ENCODE measurements around the gene SPDEF.

SPDEF gene

GRCh38 chr6:34554291-34555006 lies 1.7 kb downstream of the SPDEF start:
- Histone ChIP-seq H3K27ac (ENCODE audit: low read depth, low read length) (no peak overlapping the region), H3K4me1 (ENCODE audit: control insufficient read depth, low read length) (no peaks in the 10 kb centered on the region)
- TF ChIP-seq, protein P1, sequence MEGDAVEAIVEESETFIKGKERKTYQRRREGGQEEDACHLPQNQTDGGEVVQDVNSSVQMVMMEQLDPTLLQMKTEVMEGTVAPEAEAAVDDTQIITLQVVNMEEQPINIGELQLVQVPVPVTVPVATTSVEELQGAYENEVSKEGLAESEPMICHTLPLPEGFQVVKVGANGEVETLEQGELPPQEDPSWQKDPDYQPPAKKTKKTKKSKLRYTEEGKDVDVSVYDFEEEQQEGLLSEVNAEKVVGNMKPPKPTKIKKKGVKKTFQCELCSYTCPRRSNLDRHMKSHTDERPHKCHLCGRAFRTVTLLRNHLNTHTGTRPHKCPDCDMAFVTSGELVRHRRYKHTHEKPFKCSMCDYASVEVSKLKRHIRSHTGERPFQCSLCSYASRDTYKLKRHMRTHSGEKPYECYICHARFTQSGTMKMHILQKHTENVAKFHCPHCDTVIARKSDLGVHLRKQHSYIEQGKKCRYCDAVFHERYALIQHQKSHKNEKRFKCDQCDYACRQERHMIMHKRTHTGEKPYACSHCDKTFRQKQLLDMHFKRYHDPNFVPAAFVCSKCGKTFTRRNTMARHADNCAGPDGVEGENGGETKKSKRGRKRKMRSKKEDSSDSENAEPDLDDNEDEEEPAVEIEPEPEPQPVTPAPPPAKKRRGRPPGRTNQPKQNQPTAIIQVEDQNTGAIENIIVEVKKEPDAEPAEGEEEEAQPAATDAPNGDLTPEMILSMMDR (IDR thresholded peaks at IDR 0.05; ENCODE audit: low read depth, low read length, poor library complexity, severe bottlenecking), result no peak
- TF ChIP-seq EZH2phosphoT487 (IDR thresholded peaks at IDR 0.05; ENCODE audit: borderline replicate concordance, low read length), result no peak

DNA sequence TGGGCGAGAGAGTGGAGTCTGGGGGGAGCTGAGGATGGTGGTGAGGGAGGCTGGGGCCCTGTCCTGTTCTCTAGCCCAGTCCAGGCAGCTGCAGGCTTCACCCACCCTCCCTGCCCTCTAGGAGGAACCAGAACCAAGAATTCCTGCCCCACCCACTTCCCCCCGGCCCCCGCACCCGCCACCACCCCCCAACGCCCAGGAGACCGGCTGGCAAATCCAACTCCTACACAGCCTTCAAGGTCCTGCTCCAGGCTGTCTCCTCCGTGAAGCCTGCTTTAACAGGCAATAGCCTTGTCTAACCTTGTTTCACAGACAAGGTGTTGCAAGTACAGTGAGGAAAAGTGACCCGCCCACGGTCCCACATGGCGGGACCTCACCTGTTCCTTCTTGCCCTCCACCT lies 2.4 kb downstream of the SPDEF start:
- no peaks in the 10 kb centered on the region for H3K9me2 ChIP-seq (replicated peaks; ENCODE audit: control insufficient read depth, low read length)
- H3K27ac ChIP-seq (ENCODE audit: low read depth, low read length), result no peak overlapping the region
- no peaks in the 10 kb centered on the region for H3K36me3 ChIP-seq (ENCODE audit: control insufficient read depth, low read length)
- H3K27me3 ChIP-seq (ENCODE audit: control insufficient read depth, low read length), result peaks cover 8% of the 10 kb centered on the region; the same call in 1 of the 2 replicates
- no peak overlapping the region for H3K4me3 ChIP-seq (ENCODE audit: low read length)
- TF ChIP-seq EZH2phosphoT487 (IDR thresholded peaks at IDR 0.05; ENCODE audit: borderline replicate concordance, low read length), result no peak
- TF ChIP-seq, protein P1 (IDR thresholded peaks at IDR 0.05; ENCODE audit: low read depth, low read length, poor library complexity, severe bottlenecking), result no peak
- H3F3A ChIP-seq (ENCODE audit: control insufficient read depth, insufficient read depth), result no peaks in the 10 kb centered on the region
- H3K4me2 ChIP-seq (ENCODE audit: low read length), result no peak overlapping the region
- no peaks in the 10 kb centered on the region for H4K20me1 ChIP-seq (ENCODE audit: control insufficient read depth, insufficient read depth, low read depth, low read length)
- no peaks in the 10 kb centered on the region for H3K79me2 ChIP-seq (ENCODE audit: control insufficient read depth, low read length)
- H3K9me3 ChIP-seq (ENCODE audit: control insufficient read depth, insufficient read depth, low read length), result no peaks in the 10 kb centered on the region
- H3K4me1 ChIP-seq (ENCODE audit: control insufficient read depth, low read length), result no peaks in the 10 kb centered on the region

More at GRCh38 chr6:34554291-34555006, 1.7 kb downstream of the SPDEF start:
- Histone ChIP-seq H4K20me1 (ENCODE audit: control insufficient read depth, insufficient read depth, low read depth, low read length) (no peaks in the 10 kb centered on the region), H3K36me3 (ENCODE audit: control insufficient read depth, low read length) (no peaks in the 10 kb centered on the region), H3K9me3 (ENCODE audit: control insufficient read depth, insufficient read depth, low read length) (no peaks in the 10 kb centered on the region), H3K79me2 (ENCODE audit: control insufficient read depth, low read length) (no peaks in the 10 kb centered on the region), H3K4me3 (ENCODE audit: low read length) (no peak overlapping the region), H3K9me2 (replicated peaks; ENCODE audit: control insufficient read depth, low read length) (no peaks in the 10 kb centered on the region), H3K27me3 (ENCODE audit: control insufficient read depth, low read length) (peaks cover 8% of the 10 kb centered on the region; the same call in 1 of the 2 replicates), H3K4me2 (ENCODE audit: low read length) (no peak overlapping the region), H3F3A (ENCODE audit: control insufficient read depth, insufficient read depth) (no peaks in the 10 kb centered on the region)

- H4K20me1 ChIP-seq (ENCODE audit: control insufficient read depth, insufficient read depth, low read depth, low read length), result no peaks in the 10 kb centered on the region
Observed at GRCh38 chr6:34553146-34553545, 3.0 kb downstream of the SPDEF start.

More at GRCh38 chr6:34553146-34553545, 3.0 kb downstream of the SPDEF start:
- Histone ChIP-seq H3K4me3 (ENCODE audit: low read length) (no peak overlapping the region), H3K4me1 (ENCODE audit: control insufficient read depth, low read length) (no peaks in the 10 kb centered on the region), H3K9me3 (ENCODE audit: control insufficient read depth, insufficient read depth, low read length) (no peaks in the 10 kb centered on the region), H3K36me3 (ENCODE audit: control insufficient read depth, low read length) (no peaks in the 10 kb centered on the region), H3K79me2 (ENCODE audit: control insufficient read depth, low read length) (no peaks in the 10 kb centered on the region), H3K27ac (ENCODE audit: low read depth, low read length) (no peak overlapping the region), H3F3A (ENCODE audit: control insufficient read depth, insufficient read depth) (no peaks in the 10 kb centered on the region), H3K4me2 (ENCODE audit: low read length) (no peak overlapping the region), H3K9me2 (replicated peaks; ENCODE audit: control insufficient read depth, low read length) (no peaks in the 10 kb centered on the region), H3K27me3 (ENCODE audit: control insufficient read depth, low read length) (peaks cover 10% of the 10 kb centered on the region; the same call in 1 of the 2 replicates)
- TF ChIP-seq, protein P1 (IDR thresholded peaks at IDR 0.05; ENCODE audit: low read depth, low read length, poor library complexity, severe bottlenecking), result no peak
- TF ChIP-seq EZH2phosphoT487 (IDR thresholded peaks at IDR 0.05; ENCODE audit: borderline replicate concordance, low read length), result no peak

Measured in DOHH2 (cell line).